Tibial artery (tissue), 4 donors: Measurements from ENCODE around the gene PCBP3.
A peak's percentile ranks its signal among the peaks of the same experiment; 100 is the strongest.

Experiments
- DNase-seq, 2 donors: peaks; one replicate each; pipeline ENCODE4 v3.0.0-alpha.2; 2019
- H3K27ac ChIP-seq, 2 donors: fragments of 200-600 bp; sonication (generic) in 1 of 2; 1 replicate in 1 of 2; 2 replicates in 1 of 2; pipeline ENCODE4 v1.5.1; 2018 to 2019; ENCODE audit warnings: mild to moderate bottlenecking in 1 of 2
- H3K27me3 ChIP-seq, 2 donors: fragments of 200-600 bp; sonication (generic) in 1 of 2; one replicate each; pipeline versions ENCODE4 v1.5.1 to v1.6.0; 2016 to 2019
- H3K36me3 ChIP-seq, 3 donors: fragments of 200-600 bp; sonication (generic) in 2 of 3; one replicate each; pipeline ENCODE4 v1.5.1; 2016 to 2019; ENCODE audit warnings: mild to moderate bottlenecking in 2 of 3
- H3K4me1 ChIP-seq, 4 donors: fragments of 200-600 bp; sonication (generic) in 2 of 4; 1 replicate in 3 of 4; 2 replicates in 1 of 4; pipeline ENCODE4 v1.5.1; 2016 to 2019
- H3K4me3 ChIP-seq, 2 donors: fragments of 200-600 bp; sonication (generic) in 1 of 2; 1 replicate in 1 of 2; 2 replicates in 1 of 2; pipeline ENCODE4 v1.5.1; 2018 to 2019; ENCODE audit warnings: mild to moderate bottlenecking in 2 of 2
- H3K9me3 ChIP-seq, 3 donors: fragments of 200-600 bp; sonication (generic) in 1 of 3; one replicate each; pipeline ENCODE4 v1.5.1; 2016 to 2019
- CTCF ChIP-seq, 2 experiments: fragments of 200-600 bp in 1 of 2; fragments of 450-650 bp in 1 of 2; IDR thresholded peaks; one replicate each; pipeline ENCODE4 v1.5.1; 2017 to 2019; ENCODE audit warnings: antibody characterized with exemption in 2 of 2, mild to moderate bottlenecking in 1 of 2, moderate library complexity in 1 of 2
- intact Hi-C: fragments of 100-400 bp; cut with DNase I; formaldehyde crosslinking; loops from one replicate; pipeline ENCODE4 v1.15.0; 2023; ENCODE audit warnings: low total_unique reads

PCBP3 gene

GRCh38 chr21:45875881-45876280 is 232.4 kb downstream of the PCBP3 start:
- intact Hi-C loops = no loop called here
- H3K4me3 ChIP-seq = no peak overlapping the region
- H3K4me1 ChIP-seq = peaks cover 0 to 4% (median 0%) of the 10 kb centered on the region in 4 donors
- H3K27ac ChIP-seq = no peak overlapping the region
- DNase-seq = no peak
- H3K36me3 ChIP-seq = no peaks in the 10 kb centered on the region
- H3K9me3 ChIP-seq = no peaks in the 10 kb centered on the region
- no peak for TF ChIP-seq CTCF (IDR thresholded peaks at IDR 0.05)
- peaks cover 0 to 38% of the 10 kb centered on the region in 2 donors for H3K27me3 ChIP-seq

- intact Hi-C loops = no loop called here
- H3K27me3 ChIP-seq = peaks cover 0 to 32% of the 10 kb centered on the region in 2 donors
- no peaks in the 10 kb centered on the region for H3K36me3 ChIP-seq
- H3K4me3 ChIP-seq = no peak overlapping the region
- no peak for TF ChIP-seq CTCF (IDR thresholded peaks at IDR 0.05)
- no peak overlapping the region for H3K27ac ChIP-seq
- H3K9me3 ChIP-seq = no peaks in the 10 kb centered on the region
- no peak for DNase-seq
- peaks cover 0 to 4% (median 0%) of the 10 kb centered on the region in 4 donors for H3K4me1 ChIP-seq
These were observed 233.1 kb downstream of the PCBP3 start for GRCh38 chr21:45876381-45877170.

GRCh38 chr21:45877171-45877438 is 233.6 kb downstream of the PCBP3 start:
- Histone ChIP-seq H3K9me3 (no peaks in the 10 kb centered on the region), H3K4me3 (no peak overlapping the region), H3K27ac (no peak overlapping the region), H3K36me3 (no peaks in the 10 kb centered on the region), H3K27me3 (peaks cover 0 to 28% of the 10 kb centered on the region in 2 donors), H3K4me1 (peaks cover 0 to 4% (median 0%) of the 10 kb centered on the region in 4 donors)
- intact Hi-C loops = no loop called here
- DNase-seq = no peak
- no peak for TF ChIP-seq CTCF (IDR thresholded peaks at IDR 0.05)

GRCh38 chr21:45877821-45878469 is 234.4 kb downstream of the PCBP3 start:
- Histone ChIP-seq H3K4me1 (peaks cover 0 to 4% (median 0%) of the 10 kb centered on the region in 4 donors), H3K27ac (no peak overlapping the region), H3K9me3 (no peaks in the 10 kb centered on the region), H3K4me3 (no peak overlapping the region), H3K36me3 (no peaks in the 10 kb centered on the region), H3K27me3 (peaks cover 0 to 28% of the 10 kb centered on the region in 2 donors)
- intact Hi-C loops = no loop called here
- no peak for DNase-seq
- no peak for TF ChIP-seq CTCF (IDR thresholded peaks at IDR 0.05)

GRCh38 chr21:45880097-45881068 is 236.9 kb downstream of the PCBP3 start:
- no peak overlapping the region for H3K4me3 ChIP-seq
- H3K9me3 ChIP-seq = no peaks in the 10 kb centered on the region
- no peaks in the 10 kb centered on the region for H3K36me3 ChIP-seq
- H3K27ac ChIP-seq = no peak overlapping the region
- intact Hi-C loops = no loop called here
- peak; percentile 72 to 76 for DNase-seq
- H3K27me3 ChIP-seq = peaks cover 0 to 21% of the 10 kb centered on the region in 2 donors
- peak; percentile 40 to 42 for TF ChIP-seq CTCF (IDR thresholded peaks at IDR 0.05)
- peaks cover 0 to 4% (median 0%) of the 10 kb centered on the region in 4 donors for H3K4me1 ChIP-seq
